Upper lobe of left lung (tissue), 6 donors: ENCODE measurements around the gene TLK1. TPM values are rescaled to one million over a fixed set of nuclear protein-coding genes. Genes with fewer than 3 reads are reported as not detected.

Experiments used
- ATAC-seq, 2 donors: fragments of 200-7000 bp; cut with Tn5 transposase; one replicate each; pipeline ENCODE4 v1.9.1; 2022; ENCODE audit warnings: mild to moderate bottlenecking in 2 of 2, moderate library complexity in 2 of 2; ENCODE audit not compliant: low FRiP score in 2 of 2
- DNase-seq, 2 donors: peaks; one replicate each; pipeline ENCODE4 v3.0.0-alpha.2; 2019 to 2020
- H3K27ac ChIP-seq, 4 donors: fragments of 200-600 bp; sonication (generic); one replicate each; pipeline ENCODE4 v1.5.1; 2016 to 2019
- H3K27me3 ChIP-seq, 4 donors: fragments of 200-600 bp; sonication (generic); one replicate each; pipeline ENCODE4 v1.5.1; 2017 to 2019
- H3K36me3 ChIP-seq, 4 donors: fragments of 200-600 bp; sonication (generic); one replicate each; pipeline ENCODE4 v1.5.1; 2016 to 2019
- H3K4me1 ChIP-seq, 4 donors: fragments of 200-600 bp; sonication (generic); one replicate each; pipeline ENCODE4 v1.5.1; 2018 to 2019
- H3K4me3 ChIP-seq, 4 donors: fragments of 200-600 bp; sonication (generic); one replicate each; pipeline ENCODE4 v1.5.1; 2017 to 2019; ENCODE audit warnings: mild to moderate bottlenecking in 2 of 4, moderate library complexity in 1 of 4
- H3K9me3 ChIP-seq, 4 donors: fragments of 200-600 bp; sonication (generic); one replicate each; pipeline ENCODE4 v1.5.1; 2018 to 2019
- CTCF ChIP-seq, 6 experiments: fragments of 450-650 bp in 4 of 6; fragments of 200-600 bp in 2 of 6; sonication (generic) in 2 of 6; IDR thresholded peaks; one replicate each; pipeline ENCODE4 v1.5.1; 2016 to 2019; ENCODE audit warnings: antibody characterized with exemption in 6 of 6
- EP300 ChIP-seq, 4 donors: sonication (generic); formaldehyde crosslinking; IDR thresholded peaks; one replicate each; pipeline ENCODE4 v1.5.1; 2017; ENCODE audit warnings: antibody characterized with exemption in 4 of 4, control low read depth in 2 of 4
- POLR2A ChIP-seq, 4 donors: fragments of 450-650 bp; IDR thresholded peaks; one replicate each; pipeline ENCODE4 v1.5.1; 2016 to 2017; ENCODE audit warnings: antibody characterized with exemption in 4 of 4, mild to moderate bottlenecking in 2 of 4
- POLR2AphosphoS5 ChIP-seq, 2 donors: sonication (generic); formaldehyde crosslinking; IDR thresholded peaks; one replicate each; pipeline ENCODE4 v1.5.1; 2017; ENCODE audit warnings: antibody characterized with exemption in 2 of 2
- WGBS, 2 donors: methylation state at CpG; one replicate each; pipeline ENCODE4 v1.1.5; 2017 to 2018; 5-methylcytosine and 5-hydroxymethylcytosine counted together
- total RNA-seq, 6 donors: library from RNA; depleted of rRNA in 4 of 6; stranded (reverse); fragments of >200 nt in 4 of 6; gene quantifications; one replicate each; pipeline versions ENCODE4 v1.1.0 to v1.2.1, GENCODE V29; 2016 to 2021
- donor health status: DM: no; HTN: no; CAD: no; lungs with moderate emphysema.
- donor health status: DM: no; HTN: yes; CAD: no; lungs with severe emphysema.

Gene TLK1
- total RNA-seq, 6 donors from 2014 or later = 21.9 to 70.2 (median 53.8) TPM

- no peaks in the 10 kb centered on the region for H3K27me3 ChIP-seq
- ATAC-seq (no peak), DNase-seq (no peak)
- no peaks in the 10 kb centered on the region for H3K9me3 ChIP-seq
- TF ChIP-seq POLR2AphosphoS5 (IDR thresholded peaks at IDR 0.05) = no peak
- TF ChIP-seq EP300 (IDR thresholded peaks at IDR 0.05) = no peak
- TF ChIP-seq POLR2A (IDR thresholded peaks at IDR 0.05) = no peak
- no peak for TF ChIP-seq CTCF (IDR thresholded peaks at IDR 0.05)
- H3K4me3 ChIP-seq = no peak overlapping the region
- WGBS, 2 donors = 75 to 95% methylated on average over 3 of the region's 3 CpGs
- peaks cover 0 to 83% (median 10%) of the 10 kb centered on the region in 4 donors for H3K36me3 ChIP-seq
- no peak overlapping the region for H3K27ac ChIP-seq
- H3K4me1 ChIP-seq = no peaks in the 10 kb centered on the region
Observed at GRCh38 chr2:171046048-171046560, 114.6 kb downstream of the TLK1 start.

- Histone ChIP-seq H3K9me3 (no peaks in the 10 kb centered on the region), H3K4me3 (no peak overlapping the region), H3K4me1 (no peaks in the 10 kb centered on the region), H3K36me3 (peaks cover 0 to 80% (median 12%) of the 10 kb centered on the region in 4 donors), H3K27me3 (no peaks in the 10 kb centered on the region), H3K27ac (no peak overlapping the region)
- no peak for ATAC-seq
- WGBS, 2 donors = 64 to 74% methylated on average over 6 of the region's 6 CpGs
- DNase-seq = no peak
- TF ChIP-seq EP300 (IDR thresholded peaks at IDR 0.05) (no peak), POLR2AphosphoS5 (IDR thresholded peaks at IDR 0.05) (no peak), CTCF (IDR thresholded peaks at IDR 0.05) (no peak), POLR2A (IDR thresholded peaks at IDR 0.05) (no peak)
Observed at GRCh38 chr2:171044416-171044815, 116.3 kb downstream of the TLK1 start.

- Histone ChIP-seq H3K27me3 (no peaks in the 10 kb centered on the region), H3K36me3 (peaks cover 0 to 74% (median 10%) of the 10 kb centered on the region in 4 donors), H3K4me3 (no peak overlapping the region), H3K27ac (no peak overlapping the region), H3K4me1 (no peaks in the 10 kb centered on the region), H3K9me3 (no peaks in the 10 kb centered on the region)
- DNase-seq (no peak), ATAC-seq (no peak)
- 91 to 95% methylated on average over 1 of the region's 1 CpG for WGBS, 2 donors
- no peak for TF ChIP-seq CTCF (IDR thresholded peaks at IDR 0.05)
- TF ChIP-seq POLR2AphosphoS5 (IDR thresholded peaks at IDR 0.05) = no peak
- no peak for TF ChIP-seq EP300 (IDR thresholded peaks at IDR 0.05)
- no peak for TF ChIP-seq POLR2A (IDR thresholded peaks at IDR 0.05)
Observed at GRCh38 chr2:171042253-171042969, 118.3 kb downstream of the TLK1 start.

- 89 to 94% methylated on average over 2 of the region's 2 CpGs for whole genome bisulfite sequencing, 2 donors
- ATAC-seq = no peak
- Histone ChIP-seq H3K27me3 (no peaks in the 10 kb centered on the region), H3K36me3 (peaks cover 0 to 56% (median 9%) of the 10 kb centered on the region in 4 donors), H3K4me3 (no peak overlapping the region), H3K4me1 (no peaks in the 10 kb centered on the region), H3K9me3 (no peaks in the 10 kb centered on the region), H3K27ac (no peak overlapping the region)
- TF ChIP-seq POLR2A (IDR thresholded peaks at IDR 0.05) = no peak
- no peak for TF ChIP-seq EP300 (IDR thresholded peaks at IDR 0.05)
- no peak for TF ChIP-seq POLR2AphosphoS5 (IDR thresholded peaks at IDR 0.05)
- no peak for TF ChIP-seq CTCF (IDR thresholded peaks at IDR 0.05)
- no peak for DNase-seq
Observed at GRCh38 chr2:171036532-171036931, 124.2 kb downstream of the TLK1 start.

DNA sequence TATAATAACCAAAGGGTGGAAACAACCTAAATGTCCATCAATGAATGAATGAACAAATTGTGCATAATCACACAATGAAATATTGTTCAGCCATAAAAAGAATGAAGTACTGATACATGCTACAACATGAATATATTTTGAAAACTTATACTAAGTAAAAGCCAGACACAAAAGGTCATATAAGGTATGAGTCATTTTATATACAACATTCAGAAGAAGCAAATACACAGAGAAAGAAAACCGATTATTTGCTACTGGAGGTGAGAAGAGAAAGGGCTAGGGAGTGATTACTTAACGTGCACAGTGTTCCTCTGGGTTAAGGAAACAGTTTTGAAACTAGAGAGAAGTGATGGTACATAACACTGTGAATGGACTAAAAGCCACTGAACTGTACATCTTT, 126.4 kb downstream of the TLK1 start:
- no peak for TF ChIP-seq CTCF (IDR thresholded peaks at IDR 0.05)
- TF ChIP-seq POLR2A (IDR thresholded peaks at IDR 0.05) = no peak
- TF ChIP-seq POLR2AphosphoS5 (IDR thresholded peaks at IDR 0.05) = no peak
- no peaks in the 10 kb centered on the region for H3K4me1 ChIP-seq
- DNase-seq (no peak), ATAC-seq (no peak)
- H3K4me3 ChIP-seq = no peak overlapping the region
- no peaks in the 10 kb centered on the region for H3K27me3 ChIP-seq
- no peaks in the 10 kb centered on the region for H3K9me3 ChIP-seq
- no peak overlapping the region for H3K27ac ChIP-seq
- H3K36me3 ChIP-seq = peaks cover 0 to 47% (median 11%) of the 10 kb centered on the region in 4 donors
- 38 to 43% methylated on average over 2 of the region's 2 CpGs for WGBS, 2 donors
